ENCODE data around the gene IFI27L1.

Gene IFI27L1

DNA sequence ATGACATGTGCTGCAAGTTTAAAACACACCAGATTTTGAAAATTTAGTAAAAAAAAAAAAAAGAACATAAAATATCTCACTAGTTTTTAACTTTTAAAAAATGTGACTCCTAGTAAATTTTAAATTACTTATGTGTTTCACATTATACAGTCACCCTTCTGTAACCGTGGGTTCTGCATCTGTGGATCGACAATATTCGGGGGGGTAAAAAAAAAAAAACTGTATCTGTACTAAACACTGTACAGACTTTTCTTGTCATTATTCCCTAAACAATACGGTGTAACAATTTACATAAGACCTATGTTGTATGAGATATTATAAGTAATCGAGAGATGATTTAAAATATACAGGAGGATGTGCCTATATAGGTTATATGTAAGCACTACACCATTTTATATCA, 3.3 kb upstream of the IFI27L1 start:
- DNase-seq, result no peak

DNA sequence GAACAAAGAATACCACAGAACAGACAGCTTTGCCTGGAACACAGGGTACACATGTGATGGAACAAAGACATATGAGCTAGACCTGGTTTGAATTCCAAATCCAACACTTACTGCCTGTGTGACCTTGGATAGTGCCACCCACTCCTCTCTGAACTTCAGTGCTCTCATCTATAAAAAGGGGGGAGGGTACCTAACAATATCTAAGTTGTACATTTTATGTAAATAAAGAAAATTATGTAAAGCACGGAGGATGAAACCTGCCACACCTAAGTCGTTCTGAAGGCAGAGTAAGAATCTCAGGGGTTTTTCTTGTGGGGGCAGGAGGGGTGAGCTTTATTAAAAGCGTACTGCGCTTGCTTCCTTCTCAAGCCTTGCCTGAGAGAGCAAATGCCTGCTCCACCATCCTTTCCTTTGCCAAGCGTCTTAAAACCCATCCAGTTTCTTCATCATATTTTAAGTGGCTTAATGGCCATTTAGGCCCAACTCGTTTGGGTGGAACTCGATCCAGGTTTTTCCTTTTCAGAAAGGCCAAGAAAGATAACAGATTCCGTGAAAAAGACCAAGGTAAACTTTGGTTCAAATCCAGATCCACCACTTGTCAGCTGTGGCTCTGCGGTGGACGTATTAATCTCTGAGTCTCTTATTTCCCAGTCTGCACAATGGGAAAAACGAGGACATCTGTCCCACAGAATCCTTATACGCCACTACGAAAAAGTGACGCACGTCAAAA, 1.1 kb upstream of the IFI27L1 start:
- DNase-seq, result peak in 1 of 56 donors; percentile 15

DNA sequence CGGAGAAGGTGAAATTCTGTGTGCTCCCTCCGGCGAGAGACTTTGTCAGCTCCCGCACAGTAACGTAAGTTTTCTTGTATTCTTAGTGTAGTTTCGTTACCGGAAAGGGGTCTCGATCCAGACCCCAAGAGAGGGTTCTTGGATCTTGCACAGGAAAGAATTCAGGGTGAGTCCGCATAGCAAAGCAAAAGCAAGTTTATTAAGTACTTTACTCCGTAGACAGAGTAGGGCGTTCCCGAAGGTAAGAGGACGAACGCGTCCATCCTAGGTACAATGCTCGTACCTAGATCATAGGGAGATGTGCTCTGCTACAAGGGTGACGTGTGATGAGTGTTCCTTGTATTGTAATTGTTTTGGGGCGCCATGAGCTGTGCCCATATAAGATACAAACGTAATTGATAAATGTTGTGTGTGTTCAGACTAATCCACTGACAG, 293 bp downstream of the IFI27L1 start:
- DNase-seq, result no peak

DNA sequence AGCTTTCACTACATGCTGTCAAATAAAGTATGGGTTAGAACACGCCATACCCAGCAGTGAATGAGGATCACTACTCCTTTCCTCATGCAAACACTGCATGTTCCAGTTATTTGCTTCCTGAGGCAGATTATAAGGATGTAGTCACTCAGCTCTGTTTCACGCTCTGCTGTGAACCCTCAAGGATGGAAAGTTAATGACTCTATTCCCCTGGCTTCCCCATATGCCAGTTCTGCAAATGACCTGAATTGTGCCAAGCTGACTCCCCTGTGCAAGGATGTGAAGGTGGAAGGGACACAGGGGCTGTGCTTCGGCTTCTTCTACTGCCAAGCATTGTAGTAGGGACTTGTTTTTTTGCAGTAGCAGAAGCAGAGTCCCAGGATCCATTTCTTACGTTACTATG, 6.8 kb downstream of the IFI27L1 start:
- no peak for DNase-seq

DNA sequence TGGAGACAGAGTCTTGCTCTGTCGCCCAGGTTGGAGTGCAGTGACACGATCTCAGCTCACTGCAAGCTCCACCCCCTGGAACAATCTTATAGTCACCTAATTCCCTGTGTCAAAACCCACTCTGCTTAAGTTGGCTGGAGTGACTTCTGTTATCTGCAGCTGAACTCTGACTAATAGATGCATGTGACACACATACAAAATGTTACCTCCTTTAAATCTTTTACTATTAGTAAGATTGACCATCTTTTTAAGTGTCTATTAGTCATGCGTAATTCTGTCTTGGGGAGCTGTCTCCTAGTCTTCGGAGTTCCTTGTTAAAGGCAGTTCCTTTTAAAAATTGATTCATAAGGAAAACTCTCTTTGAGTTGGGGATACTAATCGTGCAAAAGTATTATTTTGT, 7.4 kb downstream of the IFI27L1 start:
- DNase-seq, result no peak

DNA sequence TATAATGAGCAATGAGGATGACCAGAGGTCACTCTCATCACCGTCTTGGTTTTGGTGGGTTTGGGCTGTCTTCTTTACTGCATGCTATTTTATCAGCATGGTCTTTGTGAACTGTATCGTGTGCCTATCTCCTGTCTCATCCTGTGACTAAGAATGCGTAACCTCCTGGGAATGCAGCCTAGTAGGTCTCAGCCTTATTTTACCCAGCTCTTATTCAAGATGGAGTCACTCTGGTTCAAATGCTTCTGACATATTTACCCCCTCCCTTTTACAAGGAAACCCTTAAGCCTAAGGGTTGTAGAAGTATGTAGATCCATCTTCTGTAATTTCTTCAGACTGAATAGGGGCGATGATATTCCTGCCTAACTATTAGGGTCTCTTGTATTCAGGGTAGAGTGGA, 8.4 kb downstream of the IFI27L1 start:
- DNase-seq, result no peak

DNA sequence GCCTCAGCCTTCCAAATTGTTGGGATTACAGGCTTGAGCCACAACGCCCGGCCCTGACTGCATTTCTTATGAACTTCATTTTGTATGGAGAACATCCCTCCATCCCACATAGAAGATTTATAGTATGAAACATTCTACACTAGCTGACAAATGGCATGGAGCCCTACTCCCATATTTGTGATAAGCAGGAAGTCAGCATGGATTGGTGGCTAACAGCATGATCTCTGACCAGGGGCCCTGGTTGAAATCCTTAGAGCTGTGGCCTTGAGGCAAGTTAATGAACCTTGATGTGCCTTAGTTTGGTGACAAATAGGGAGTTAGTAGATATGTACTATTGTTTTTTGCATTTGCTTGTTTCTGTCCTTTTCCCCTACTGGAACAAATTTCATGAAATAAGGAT, 12.3 kb downstream of the IFI27L1 start:
- no peak for DNase-seq

DNA sequence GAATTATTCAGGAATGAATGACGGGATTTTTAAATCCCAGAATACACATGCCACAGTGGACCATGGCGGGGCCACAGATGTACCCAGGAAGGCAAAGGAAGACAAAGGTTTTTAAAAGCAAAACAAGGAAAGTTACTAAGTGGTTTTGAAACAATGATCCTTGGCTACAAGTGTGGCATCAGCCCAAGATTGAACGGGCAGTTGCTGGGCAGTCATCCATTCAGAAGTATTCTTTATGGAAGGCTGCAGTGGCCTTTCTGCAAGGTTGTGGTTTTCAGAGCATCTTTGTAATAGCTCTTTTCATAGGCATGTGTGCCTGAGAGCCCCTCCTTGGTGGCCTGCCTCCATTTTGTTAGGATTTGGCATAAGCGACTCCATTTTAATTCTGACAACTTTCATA, 16.0 kb downstream of the IFI27L1 start:
- DNase-seq, result no peak

DNA sequence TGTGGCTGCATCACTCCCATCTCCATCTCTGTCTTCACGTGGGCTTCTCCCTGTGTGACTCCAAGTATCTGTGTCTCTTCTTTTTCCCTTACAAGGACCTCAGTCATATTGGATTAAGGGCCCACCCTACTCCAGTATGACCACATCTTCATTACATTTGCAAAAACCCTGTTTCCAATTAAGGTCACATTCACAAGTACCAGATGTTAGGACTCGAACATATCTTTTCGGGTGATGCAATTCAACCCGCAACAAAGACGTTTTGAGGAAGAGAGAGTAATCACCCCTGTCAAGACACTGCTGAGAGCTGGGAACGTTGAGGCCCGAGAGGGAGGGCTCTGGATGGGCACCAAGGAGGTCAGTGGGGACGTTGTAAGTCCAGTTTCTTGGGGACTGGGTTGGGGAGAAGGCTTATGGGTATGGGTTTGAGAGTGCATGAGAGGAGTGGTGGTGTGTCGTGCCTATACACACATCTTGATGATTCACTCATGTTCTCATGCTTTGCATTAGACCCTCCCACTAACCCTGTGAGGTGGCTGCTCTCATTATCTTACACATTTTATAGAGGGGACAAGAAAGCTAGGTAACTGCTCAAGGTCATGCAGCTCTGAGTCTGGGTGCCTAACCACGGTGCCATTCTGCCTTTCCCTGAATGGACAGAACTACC, 17.3 kb downstream of the IFI27L1 start:
- no peak for DNase-seq

DNA sequence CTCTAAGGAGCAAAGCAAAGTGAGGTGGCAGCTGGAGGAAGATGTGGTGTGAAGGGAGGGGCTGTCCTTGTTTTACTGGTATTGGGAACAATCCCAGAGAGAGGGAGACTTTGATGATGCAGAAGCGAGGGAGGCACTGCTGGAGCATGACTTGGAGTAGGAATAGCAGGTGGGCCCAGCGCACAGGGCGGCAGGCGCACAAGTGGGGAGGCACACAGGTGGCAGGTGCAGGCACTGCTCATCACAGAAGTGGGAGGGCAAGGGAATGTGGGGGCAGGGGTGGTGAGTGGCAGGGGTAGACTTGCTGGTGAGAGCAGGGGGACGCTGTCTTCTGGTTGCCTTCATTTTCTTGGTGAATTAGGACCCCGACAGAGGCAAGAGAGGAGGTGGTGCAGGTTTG, 17.9 kb downstream of the IFI27L1 start:
- DNase-seq, result peak in 10 of 56 donors; percentile 8 to 50 (median 24)

DNA sequence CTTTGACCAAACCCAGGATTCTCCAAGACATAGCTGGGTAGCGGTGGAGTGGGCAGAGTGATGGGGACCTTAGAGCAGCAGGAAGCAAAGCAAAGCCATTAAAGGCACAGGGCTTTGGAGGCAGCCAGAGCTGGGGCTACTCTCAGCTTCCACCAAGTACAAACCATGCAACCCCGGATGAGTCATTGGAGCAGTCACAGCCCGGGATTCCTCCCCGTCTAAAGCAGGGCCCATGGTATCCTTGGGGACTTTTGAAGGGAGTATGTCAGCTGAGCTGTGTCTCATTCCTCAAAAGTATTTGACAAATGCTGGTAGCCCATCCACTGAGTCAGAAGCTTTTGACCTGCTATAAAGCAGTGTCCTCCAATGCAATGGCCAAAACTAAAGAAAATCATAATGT, 19.7 kb downstream of the IFI27L1 start:
- DNase-seq, result no peak

DNA sequence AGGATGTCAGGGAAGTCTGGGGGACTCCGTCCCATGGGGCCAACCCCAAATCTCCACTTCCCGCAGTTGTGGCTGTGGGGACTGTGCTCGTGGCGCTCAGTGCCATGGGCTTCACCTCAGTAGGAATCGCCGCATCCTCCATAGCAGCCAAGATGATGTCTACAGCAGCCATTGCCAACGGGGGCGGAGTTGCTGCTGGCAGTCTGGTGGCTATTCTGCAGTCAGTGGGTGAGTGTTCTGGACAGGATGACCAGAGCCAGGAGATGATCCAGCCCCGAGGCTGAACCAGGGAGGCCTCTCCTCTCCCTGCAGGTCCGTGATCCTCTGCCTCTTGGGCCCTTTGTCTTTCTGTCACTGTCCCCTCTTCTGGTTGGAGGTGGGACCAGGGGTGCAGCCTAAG, 20.6 kb downstream of the IFI27L1 start:
- DNase-seq, result peak in 8 of 56 donors; percentile 7 to 42 (median 26)

DNA sequence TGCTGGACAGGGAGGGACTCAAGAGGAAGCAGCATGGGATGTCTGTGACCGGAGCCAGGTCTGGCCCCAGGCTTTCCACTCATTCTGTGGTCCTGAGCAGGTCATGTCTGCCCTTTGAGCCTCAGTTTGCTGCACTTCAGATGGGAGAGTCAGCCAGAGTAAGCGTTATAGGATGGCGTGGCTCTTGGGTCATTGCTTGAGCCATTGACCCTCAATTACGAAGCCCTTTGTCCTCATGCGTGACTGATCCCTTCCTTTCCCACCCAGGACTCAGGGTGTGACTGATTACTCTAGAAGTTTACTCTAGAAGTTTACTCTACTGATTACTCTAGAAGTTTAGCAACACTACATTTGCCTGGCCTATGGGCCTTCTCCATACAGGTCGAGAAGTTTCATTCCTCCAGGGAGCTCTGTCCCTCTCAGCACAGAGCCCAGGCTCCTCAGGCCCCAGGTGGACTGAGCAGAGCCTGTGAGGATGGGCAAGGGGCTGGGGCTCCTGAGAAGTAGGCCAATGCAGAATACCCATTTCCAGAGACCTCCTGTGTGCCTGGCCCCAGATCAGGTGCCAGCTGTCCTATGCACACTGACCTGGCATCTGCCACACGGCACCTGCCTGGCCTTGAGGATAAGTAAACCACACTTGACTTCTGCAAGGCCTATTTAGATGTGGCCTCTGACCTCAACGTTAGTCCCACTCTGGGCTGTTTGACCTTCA, 21.8 kb downstream of the IFI27L1 start:
- DNase-seq, result no peak

DNA sequence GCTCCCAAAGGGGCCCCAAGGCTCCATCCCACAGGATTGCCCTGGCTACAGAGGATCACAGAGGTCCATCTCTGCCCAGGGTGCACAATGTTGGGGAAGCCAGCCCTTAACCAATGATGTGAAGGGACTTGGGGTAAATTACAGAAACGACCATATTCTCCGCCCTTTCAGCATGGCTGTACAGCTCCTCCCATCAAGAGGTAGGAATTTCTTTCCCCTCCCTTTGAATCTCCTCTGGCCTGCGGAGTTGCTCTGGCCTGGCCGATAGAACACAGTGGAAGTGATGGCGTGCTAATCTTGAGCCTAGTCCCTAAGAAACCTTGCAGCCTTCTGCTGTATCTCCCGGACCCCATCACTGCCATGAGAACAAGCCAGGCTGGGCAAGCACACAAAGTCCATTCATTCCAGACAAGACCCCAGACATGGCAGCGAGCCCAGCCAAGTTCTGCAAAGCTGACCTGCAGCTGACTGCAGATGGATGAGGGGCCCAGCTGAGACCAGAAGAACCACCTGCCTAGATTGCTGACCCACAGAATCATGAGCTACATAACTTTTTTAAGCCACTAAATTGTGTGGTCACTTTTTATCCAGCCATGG, 22.5 kb downstream of the IFI27L1 start:
- peak in 12 of 56 donors; percentile 5 to 60 (median 21) for DNase-seq

DNA sequence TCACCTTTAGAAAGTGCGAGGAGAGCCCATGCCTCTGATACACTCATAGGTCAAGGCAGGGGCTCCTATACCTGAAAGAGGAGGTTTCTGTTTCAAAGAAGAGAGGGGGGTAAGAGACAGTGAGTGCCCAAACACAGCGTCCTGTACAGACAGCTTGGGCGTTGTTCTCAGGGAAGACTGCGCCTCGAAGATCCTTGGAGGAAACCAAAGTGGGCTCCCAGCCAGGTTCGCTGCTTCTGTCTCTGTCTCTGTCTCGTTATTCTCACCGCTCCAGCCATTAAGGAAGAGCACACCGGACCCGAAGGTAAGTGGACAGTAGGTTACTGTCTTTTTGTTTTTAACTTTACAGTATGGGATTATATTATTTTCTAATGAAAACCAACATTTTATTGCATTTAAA, 23.6 kb downstream of the IFI27L1 start:
- DNase-seq, result no peak

DNA sequence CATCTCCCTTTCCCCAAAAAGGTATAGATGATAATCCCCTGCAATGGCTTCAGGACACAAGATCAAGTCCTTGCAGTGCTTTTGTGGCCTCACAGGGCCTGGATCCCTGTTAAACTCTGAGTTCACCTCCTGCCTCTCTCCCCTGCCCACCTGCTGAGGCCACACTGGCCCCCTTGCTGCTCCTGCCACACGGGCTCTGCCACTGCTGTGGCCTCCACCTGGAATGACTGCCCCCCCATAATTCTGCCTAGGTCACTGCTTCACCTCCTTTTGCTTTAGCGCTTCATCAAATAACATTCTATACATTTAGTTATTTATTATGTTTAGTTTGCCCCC, 28.8 kb downstream of the IFI27L1 start:
- DNase-seq, result no peak

DNA sequence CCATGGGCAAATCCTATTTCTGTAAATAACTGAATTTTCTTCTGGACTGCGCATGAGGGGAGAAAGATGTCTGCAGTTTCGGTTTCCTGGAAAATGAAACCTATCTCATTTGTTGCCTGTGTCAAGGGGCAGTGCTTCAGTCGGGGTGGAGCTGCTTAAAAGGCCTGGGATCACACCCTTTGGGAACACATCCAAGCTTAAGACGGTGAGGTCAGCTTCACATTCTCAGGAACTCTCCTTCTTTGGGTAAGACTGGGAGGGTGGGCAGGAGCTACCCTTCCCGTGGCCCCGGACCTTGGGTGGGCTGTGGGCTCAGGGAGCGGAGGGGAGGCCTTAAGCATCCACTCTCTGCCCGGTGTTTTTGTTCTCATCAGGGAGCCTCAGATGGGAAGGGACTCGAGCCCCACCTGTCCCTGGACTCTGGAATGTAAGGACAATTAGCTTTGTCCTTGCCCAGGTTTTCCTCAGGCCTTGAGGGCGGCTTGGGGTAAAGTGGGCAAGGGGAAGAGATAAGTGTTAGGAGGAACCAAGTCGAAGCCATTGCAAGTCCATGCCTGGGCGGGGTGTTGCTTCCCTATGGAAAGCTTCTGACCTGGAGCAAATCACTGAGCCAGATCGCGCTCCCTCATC, 29.6 kb downstream of the IFI27L1 start, which contains the start of gene IFI27:
TSS of gene IFI27 (plus strand) at position 185 of the 630 bp plus-strand sequence.
- no peak for DNase-seq

DNA sequence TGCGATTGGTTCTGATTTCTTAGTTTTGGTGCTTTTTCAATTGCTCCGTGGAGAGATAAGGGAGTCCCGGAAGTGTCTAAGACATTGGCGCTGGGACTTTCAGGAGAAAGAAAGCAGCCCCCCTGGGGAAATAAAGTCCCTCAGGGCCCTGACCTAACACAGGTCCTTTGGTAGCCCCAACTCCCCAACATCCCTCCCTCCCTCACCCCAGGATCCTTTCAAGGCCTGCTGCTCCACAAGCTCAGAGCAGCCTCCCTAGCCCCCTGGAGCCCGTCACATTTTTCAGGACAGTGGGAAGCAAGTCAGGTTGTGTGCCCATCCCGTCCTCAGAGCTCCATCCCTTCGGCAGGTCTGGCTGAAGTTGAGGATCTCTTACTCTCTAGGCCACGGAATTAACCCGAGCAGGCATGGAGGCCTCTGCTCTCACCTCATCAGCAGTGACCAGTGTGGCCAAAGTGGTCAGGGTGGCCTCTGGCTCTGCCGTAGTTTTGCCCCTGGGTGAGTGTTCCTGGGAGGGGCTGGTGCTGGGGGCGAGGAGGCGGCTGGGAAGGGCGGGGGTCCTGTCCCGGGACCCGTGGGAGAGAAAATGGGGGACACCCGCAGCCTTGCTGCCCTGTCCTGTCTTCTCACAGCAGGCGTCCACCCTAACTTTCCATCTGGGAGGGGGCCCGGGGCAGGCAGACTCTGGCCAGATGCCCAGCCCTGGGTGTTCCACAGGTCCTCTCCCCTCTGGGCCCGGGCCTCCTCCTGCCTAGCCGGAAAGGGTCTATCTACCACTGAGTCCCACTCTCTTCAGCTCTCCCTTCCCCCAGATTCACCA, 30.4 kb downstream of the IFI27L1 start:
- no peak for DNase-seq

DNA sequence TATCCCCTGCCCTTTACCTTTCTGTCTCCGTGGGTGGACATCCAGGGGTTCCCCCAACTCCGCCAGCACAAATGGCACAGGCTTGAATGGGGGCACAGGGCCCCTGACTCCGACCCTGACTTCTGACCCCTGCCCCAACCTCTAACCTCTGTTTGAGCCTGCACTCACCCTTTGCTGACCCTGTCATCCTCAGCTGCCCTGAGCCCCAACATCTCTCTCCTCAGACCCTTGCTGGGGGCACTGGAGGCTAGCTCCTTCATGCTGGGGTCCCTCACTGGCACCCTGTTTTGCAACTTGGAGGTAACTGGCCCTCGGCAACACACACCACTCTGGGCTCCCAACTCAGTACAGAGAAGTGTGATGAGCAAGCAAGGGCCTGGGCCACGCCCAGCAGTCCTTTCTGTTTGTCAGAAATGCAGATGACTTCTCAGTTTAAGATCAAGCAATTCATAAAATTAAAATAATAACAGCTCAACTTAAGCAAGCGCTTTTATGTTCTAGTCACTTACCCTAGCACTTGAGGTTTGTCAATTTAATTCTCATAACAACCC, 31.5 kb downstream of the IFI27L1 start:
- DNase-seq, result no peak

DNA sequence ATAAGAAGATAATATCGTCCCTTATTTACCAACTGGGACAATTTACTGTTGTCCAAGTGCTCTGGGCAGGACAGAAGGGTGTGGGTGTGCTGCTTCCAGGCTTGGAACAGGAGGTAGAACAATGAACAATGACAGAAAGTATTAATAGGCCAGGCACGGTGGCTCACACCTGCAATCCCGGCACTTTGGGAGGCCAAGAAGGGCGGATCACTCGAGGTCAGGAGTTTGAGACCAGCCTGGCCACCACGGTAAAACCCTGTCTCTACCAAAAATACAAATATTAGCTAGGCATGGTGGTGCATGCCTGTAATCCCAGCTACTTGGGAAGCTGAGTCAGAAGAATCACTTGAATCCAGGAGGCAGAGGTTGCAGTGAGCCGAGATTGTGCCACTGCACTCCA, 32.0 kb downstream of the IFI27L1 start:
- DNase-seq, result no peak
